ENCODE data around the gene KCNH1. TPM values are rescaled to one million over a fixed set of nuclear protein-coding genes. Genes with fewer than 3 reads are reported as not detected.

KCNH1 gene
- total and polyA plus RNA-seq, 2 of the 4 experiments (the other 2 are of a cell fraction), result 0.27 to 0.54 TPM

DNA sequence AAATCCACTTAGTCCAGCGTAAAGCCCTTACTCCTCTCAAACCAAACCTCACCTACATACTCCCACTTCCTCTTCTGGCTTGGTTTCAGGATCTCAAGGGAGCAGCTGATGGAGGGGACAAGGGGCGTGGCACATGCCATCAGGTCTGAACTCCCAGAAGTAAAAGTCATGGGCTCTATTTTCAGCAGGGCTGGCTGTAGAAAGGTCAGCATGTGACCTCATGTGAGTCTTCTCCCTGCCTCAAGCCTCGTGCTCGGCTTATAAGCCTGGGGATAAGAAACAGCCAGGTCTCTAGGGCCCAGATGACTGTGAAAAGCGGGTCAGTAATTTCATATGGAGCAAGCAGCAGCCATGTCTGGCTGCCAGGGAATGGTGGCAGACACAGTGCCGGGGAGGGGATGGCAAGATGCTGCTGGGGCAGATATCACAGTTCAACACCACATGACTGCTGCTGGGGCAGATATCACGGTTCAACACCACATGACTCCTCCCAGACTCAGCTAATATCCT, 227.9 kb downstream of the KCNH1 start:
- H2BK15ac ChIP-seq (ENCODE audit: low read depth, low read length), result no peak overlapping the region
- no peak overlapping the region for H3K18ac ChIP-seq (ENCODE audit: low read depth, low read length)
- TF ChIP-seq POLR2A (IDR thresholded peaks at IDR 0.05; ENCODE audit: low read depth, low read length) (no peak), NFE2L2 (IDR thresholded peaks at IDR 0.05; ENCODE audit: low read depth, low read length) (no peak), MAFK (IDR thresholded peaks at IDR 0.05; ENCODE audit: low read depth, low read length) (no peak)
- TF ChIP-seq, protein P1, sequence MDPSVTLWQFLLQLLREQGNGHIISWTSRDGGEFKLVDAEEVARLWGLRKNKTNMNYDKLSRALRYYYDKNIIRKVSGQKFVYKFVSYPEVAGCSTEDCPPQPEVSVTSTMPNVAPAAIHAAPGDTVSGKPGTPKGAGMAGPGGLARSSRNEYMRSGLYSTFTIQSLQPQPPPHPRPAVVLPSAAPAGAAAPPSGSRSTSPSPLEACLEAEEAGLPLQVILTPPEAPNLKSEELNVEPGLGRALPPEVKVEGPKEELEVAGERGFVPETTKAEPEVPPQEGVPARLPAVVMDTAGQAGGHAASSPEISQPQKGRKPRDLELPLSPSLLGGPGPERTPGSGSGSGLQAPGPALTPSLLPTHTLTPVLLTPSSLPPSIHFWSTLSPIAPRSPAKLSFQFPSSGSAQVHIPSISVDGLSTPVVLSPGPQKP (IDR thresholded peaks at IDR 0.05; ENCODE audit: borderline replicate concordance, low read depth, low read length), result no peak
- no peaks in the 10 kb centered on the region for H3K4me1 ChIP-seq (ENCODE audit: control insufficient read depth, insufficient read depth, low read length)
- H2AK5ac ChIP-seq (ENCODE audit: low read depth, low read length), result no peak overlapping the region
- no peaks in the 10 kb centered on the region for H3K27me3 ChIP-seq (ENCODE audit: control insufficient read depth, insufficient read depth, low read length)
- H2AFZ ChIP-seq (replicated peaks; ENCODE audit: low read length, poor library complexity), result no peak overlapping the region
- no peak overlapping the region for H2BK120ac ChIP-seq (ENCODE audit: low read depth, low read length)
- H2BK5ac ChIP-seq (ENCODE audit: low read depth, low read length, poor library complexity, severe bottlenecking), result no peak overlapping the region
- H3K27ac ChIP-seq (ENCODE audit: insufficient read depth, low read length), result no peak overlapping the region
- dilution Hi-C loops (cut with HindIII; ENCODE audit: low sequenced_read_pairs, unreplicated experiment) (no loop called here), in situ Hi-C loops (cut with MboI; ENCODE audit: low sequenced_read_pairs) (no loop called here), intact Hi-C loops (cut with micrococcal nuclease) (no loop called here)
- H3K56ac ChIP-seq (ENCODE audit: extremely low read depth, insufficient read depth, low read length), result no peak overlapping the region; the same call in 1 of the 2 replicates
- H3K9me1 ChIP-seq (ENCODE audit: insufficient read depth, low read length), result no peaks in the 10 kb centered on the region
- no peak overlapping the region for H3K4me3 ChIP-seq (ENCODE audit: insufficient read depth, low read depth, low read length)
- H3K4ac ChIP-seq (ENCODE audit: low read depth, low read length), result no peak overlapping the region
- no peak for ATAC-seq (ENCODE audit: low read depth)
- no peak overlapping the region for H4K91ac ChIP-seq (ENCODE audit: insufficient read depth, low read depth, low read length)
- WGBS, 2 experiments (ENCODE audit: extremely low coverage in 2 of 2, insufficient read length in 1 of 2), result 51% methylated on average over 5 of the region's 7 CpGs; no CpG with 5 or more reads in 1 of the 2 experiments
- H2AK9ac ChIP-seq (replicated peaks; ENCODE audit: low read depth, low read length, poor library complexity), result no peak overlapping the region
- no peak overlapping the region for H3K14ac ChIP-seq (replicated peaks; ENCODE audit: low read depth, low read length)
- no peaks in the 10 kb centered on the region for H3K9me3 ChIP-seq (ENCODE audit: control insufficient read depth, insufficient read depth, low read length)
- H4K5ac ChIP-seq (ENCODE audit: low read depth, low read length), result no peak overlapping the region
- ChIA-PET POLR2A (ENCODE audit: unreplicated experiment) (no interaction called here), CTCF (no interaction called here)
- no peak overlapping the region for H3K4me2 ChIP-seq (ENCODE audit: low read depth, low read length)
- no peak overlapping the region for H3K23ac ChIP-seq (ENCODE audit: low read depth, low read length)
- no peak overlapping the region for H4K8ac ChIP-seq (ENCODE audit: low read depth in 2 of 2, low read length in 2 of 2)
- no TSS peak for BruUV-seq (replicated peaks)
- no peaks in the 10 kb centered on the region for H3K79me1 ChIP-seq (ENCODE audit: low read depth in 1 of 2, low read length in 2 of 2)
- H3K9ac ChIP-seq (ENCODE audit: low read depth, low read length), result no peak overlapping the region
- H4K20me1 ChIP-seq (ENCODE audit: insufficient read depth, low read length), result no peaks in the 10 kb centered on the region
- no peak overlapping the region for H2BK20ac ChIP-seq (ENCODE audit: low read depth, low read length)
- H3K36me3 ChIP-seq (ENCODE audit: control insufficient read depth, insufficient read depth, low read length), result no peaks in the 10 kb centered on the region
- no peak for DNase-seq
